ENCODE results near the gene SLC6A1.

GRCh38 chr3:10968401-10968800, 24.1 kb upstream of the SLC6A1 start:
- TF ChIP-seq, protein P1, sequence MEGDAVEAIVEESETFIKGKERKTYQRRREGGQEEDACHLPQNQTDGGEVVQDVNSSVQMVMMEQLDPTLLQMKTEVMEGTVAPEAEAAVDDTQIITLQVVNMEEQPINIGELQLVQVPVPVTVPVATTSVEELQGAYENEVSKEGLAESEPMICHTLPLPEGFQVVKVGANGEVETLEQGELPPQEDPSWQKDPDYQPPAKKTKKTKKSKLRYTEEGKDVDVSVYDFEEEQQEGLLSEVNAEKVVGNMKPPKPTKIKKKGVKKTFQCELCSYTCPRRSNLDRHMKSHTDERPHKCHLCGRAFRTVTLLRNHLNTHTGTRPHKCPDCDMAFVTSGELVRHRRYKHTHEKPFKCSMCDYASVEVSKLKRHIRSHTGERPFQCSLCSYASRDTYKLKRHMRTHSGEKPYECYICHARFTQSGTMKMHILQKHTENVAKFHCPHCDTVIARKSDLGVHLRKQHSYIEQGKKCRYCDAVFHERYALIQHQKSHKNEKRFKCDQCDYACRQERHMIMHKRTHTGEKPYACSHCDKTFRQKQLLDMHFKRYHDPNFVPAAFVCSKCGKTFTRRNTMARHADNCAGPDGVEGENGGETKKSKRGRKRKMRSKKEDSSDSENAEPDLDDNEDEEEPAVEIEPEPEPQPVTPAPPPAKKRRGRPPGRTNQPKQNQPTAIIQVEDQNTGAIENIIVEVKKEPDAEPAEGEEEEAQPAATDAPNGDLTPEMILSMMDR (conservative IDR thresholded peaks at IDR 0.05; ENCODE audit: low read depth, low read length), result no peak
- TF ChIP-seq EZH2 (IDR thresholded peaks at IDR 0.05; ENCODE audit: borderline replicate concordance, low read depth, low read length, poor library complexity, severe bottlenecking), result no peak
